GM19438 (cell line): ENCODE results near the gene ASB6.

Source experiments
- ATAC-seq: cut with Tn5 transposase; IDR thresholded peaks from one replicate; pipeline ENCODE4 v1.9.1; 2021; ENCODE audit warnings: low read depth; ENCODE audit not compliant: unreplicated experiment

The ASB6 gene, protein sequence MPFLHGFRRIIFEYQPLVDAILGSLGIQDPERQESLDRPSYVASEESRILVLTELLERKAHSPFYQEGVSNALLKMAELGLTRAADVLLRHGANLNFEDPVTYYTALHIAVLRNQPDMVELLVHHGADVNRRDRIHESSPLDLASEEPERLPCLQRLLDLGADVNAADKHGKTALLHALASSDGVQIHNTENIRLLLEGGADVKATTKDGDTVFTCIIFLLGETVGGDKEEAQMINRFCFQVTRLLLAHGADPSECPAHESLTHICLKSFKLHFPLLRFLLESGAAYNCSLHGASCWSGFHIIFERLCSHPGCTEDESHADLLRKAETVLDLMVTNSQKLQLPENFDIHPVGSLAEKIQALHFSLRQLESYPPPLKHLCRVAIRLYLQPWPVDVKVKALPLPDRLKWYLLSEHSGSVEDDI

DNA sequence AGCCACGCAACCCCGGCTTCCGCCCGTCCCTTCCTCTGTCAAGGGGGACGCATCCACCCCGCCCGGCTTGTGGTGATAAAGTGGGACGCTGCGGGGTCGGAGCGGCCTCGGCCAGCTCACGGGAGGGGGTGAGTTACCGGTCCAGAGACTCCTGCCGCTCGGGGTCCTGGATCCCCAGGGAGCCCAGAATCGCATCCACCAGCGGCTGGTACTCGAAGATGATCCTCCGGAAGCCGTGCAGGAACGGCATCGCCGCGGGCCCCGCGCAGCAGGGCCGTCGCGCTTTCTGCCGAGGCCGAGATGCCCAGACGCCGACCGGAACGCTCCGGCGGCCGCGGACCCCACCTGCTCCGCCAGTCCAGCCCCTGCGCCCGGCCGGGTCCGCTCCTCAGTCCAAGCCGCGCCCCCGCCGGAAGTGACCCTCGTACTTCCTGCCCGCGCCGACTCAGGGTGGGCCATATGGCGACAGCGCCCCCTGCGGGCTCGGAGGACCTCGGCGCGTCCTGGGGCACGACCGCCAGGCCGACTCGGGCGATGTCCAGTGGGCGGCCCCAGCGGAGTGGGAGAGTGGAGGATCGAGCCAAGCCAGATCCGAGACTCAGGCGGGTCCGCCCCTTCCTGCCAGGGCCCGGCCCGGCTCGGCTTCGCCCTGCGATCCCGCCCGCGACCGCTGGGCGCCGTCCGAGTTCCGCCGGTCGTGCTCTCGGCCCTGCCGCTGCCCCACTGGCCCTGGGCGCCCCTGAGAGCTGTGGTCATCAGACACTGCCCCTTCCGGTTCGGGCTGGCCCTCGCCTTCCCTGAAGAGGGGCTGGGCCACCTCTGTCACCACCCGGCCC lies at the start of gene ASB6:
Gene ASB6 (minus strand): TSS at position 402 of the 836 bp plus-strand sequence. CDS start 152 bp downstream, at position 250.
- peak; percentile 84 for ATAC-seq

DNA sequence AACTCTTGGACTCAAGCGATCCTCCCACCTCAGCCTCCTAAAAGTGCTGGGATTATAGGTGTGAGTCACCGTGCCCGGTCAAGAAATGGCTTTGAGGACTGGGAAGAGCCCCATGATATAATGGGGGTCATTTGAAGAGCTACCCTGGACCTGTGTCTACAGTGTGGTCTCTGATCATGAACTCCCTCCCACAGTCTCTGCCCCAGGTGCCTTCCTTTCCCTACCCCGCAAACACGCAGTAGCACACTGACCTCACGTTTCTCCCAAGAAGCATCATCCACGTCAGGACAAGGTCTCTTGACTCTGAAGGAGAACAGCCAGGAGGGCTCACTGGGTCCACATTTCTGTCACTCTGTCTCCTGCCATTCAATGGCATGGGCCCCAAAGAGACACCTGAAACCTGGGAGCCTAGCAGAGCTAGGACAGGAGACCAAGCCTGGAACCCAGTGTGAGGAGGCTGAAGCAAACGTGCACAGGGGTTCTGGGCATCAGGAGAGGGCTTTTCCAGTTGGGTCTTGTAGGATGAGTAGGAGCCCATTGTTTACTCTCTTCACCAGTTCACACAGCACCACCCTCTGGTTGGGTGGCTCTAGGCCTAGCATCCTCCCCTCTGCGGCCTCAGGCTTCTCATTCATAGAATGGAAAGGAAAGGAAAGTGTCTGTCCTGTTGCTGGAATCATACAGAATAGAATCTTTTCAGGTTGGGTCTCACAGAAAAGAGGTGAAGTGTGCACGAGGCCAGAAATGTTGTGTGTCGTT lies 46.5 kb upstream of the ASB6 start:
- no peak for ATAC-seq

DNA sequence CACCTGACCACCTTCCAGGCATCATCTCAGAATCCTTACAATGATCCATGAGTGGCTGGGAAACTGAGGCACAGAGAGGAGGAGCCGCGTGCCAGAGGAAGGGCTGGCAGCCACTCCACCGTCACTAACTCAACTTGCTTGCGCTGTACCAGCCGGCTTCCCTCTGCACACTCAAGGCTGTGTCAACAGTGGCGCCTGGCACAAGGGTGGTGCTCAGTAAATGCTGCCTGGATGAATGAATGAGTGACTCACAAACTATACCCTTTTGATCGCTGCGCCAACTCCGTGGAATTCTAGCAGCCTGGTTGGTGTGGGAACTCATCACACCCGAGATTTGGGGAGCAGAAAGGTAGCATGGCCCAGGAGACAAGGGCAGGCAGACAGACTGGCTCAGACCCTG lies 45.4 kb upstream of the ASB6 start:
- ATAC-seq = no peak

DNA sequence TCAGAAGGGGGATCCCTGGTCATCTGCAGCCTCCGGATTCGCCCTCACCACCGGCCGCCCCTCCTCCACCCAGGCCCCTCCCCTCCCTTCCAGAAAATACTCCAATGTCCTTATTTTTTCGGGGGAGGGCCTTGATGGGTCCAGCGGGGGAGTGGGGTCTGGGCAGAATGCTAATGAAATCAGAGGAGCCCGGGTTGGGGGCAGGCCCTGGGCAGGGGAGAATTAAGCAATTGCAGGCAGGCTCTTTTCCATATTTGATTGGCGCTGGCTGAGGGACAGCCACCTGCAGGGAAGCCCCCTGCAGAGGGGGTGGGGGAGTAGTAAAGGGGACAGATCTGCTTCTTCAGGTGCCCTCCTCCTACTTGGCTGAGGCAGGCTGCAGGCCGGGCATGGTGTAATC lies 44.8 kb upstream of the ASB6 start:
- ATAC-seq = no peak

DNA sequence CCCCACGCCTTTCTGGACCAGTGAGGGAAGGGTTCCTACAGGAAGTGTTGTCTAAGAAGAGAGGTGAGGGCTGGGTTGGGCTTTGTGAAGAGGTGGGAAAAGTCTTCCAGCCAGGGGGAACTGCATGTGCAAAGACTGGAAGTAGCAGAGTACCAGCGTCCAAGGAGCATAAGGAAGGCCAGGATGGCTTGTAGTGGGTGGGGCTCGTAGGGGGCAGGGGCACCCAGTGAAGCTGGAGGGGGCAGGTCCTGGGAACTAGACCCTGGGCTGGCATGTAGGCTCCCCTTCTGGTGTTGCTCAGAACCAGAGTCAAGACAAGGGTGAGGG lies 43.9 kb upstream of the ASB6 start:
- no peak for ATAC-seq

DNA sequence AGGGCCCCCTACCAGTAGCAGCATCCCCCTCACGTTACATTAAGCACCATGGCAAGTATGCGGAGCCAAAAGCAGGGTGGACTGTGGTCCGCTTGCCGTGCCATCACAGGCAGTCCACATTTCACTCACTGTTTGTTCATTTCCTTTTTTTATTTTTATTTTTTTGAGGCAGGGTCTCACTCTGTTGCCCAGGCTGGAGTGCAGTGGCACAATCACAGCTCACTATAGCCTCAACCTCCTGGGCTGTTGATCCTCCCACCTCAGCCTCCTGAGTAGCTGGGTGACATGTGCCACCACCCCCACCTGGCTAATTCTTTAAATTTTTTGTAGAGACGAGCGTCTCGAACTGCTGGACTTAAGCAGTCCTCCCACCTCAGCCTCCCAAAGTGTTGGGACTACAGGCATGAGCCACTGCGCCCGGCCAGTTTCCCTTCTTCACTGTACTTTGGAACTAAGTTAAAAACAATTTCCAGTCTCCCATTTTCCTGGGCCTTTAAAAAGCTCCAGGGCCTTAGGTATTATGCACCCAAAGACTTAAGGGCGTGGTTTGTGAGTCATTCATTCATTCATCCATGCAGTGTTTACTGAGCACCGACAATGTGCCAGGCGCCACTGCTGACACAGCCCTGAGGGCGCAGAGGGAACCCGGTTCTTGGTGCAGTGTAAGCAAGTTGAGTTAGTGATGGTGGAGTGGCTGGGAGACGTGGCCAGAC lies 43.4 kb upstream of the ASB6 start:
- no peak for ATAC-seq

DNA sequence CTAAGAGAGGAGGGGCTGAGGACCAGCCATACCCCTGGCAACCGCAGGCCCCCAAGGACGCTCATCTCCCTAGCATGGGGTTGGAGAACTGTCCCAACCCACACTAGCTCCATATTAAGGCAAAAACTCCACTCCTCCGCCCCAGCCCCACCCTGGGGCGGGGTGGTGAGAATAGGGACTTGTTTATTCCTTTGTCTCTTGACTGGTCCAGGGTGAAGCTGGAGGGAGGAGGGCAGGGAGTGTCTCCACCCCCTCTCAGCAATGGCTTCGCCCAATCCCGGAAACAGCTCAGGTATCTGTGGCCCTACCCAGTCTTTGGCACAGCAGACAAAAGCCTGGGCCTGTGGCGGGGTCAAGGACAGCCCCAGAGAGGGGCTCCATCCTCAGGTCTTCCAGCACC lies 40.4 kb upstream of the ASB6 start:
- ATAC-seq = no peak

DNA sequence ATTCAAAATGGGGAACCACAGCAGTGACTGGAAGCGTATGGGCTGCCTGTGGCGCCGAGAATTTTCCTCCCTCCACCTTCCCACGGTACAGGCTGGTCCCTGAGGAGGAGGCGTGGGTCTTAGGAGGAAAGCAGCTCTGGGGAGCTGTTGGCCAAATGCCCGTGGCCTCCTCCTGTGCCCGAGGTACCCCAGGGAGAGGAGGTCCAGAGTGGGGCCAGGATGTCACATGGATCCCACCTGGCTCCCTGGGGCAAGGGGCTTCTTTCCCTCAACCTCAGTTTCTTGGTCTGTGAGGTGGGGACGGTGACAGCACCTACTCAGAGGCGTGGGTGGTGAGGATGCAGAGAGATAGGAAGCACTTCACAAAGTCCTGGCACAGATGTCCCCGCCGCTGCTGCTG lies 40.0 kb upstream of the ASB6 start:
- no peak for ATAC-seq

DNA sequence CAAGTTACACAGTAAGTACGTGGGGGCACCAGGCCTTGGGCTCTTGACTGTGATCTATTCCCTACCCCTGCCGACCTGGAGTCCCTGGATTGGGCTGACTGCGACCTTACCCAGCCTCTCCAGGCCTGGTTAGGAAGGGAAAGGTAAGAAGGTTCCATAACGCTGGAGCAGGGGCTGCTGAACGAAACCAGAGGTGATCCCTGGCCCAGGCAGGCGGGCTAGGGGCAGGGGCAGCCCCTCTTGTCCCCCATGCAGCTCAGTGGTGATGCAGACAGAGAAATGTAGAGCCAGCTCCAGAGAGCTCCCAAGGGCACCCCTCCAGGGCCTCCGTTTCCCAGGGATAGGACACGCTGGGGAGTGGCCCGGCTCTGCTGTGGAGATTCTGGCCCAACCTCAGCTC lies 37.6 kb upstream of the ASB6 start:
- no peak for ATAC-seq

DNA sequence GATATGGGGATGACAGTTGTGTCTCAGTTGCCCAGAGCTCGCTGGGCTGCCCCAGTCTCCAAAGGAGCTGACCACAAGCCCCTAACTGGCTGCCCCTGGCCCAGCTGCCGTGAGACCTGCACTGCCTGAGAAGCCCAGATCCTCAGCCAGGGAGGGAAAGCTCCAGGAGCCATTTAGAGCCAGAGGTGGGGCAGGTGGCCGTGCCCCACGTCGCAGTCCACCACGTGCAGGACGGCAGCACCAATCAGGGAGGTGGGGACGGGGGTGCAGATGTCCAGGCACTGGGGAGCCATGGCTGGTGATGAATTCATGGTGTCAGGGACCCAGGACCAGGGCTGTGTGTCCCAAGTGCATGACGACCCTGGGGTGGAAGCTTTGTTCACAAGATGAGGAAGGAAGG lies 36.9 kb upstream of the ASB6 start:
- no peak for ATAC-seq

DNA sequence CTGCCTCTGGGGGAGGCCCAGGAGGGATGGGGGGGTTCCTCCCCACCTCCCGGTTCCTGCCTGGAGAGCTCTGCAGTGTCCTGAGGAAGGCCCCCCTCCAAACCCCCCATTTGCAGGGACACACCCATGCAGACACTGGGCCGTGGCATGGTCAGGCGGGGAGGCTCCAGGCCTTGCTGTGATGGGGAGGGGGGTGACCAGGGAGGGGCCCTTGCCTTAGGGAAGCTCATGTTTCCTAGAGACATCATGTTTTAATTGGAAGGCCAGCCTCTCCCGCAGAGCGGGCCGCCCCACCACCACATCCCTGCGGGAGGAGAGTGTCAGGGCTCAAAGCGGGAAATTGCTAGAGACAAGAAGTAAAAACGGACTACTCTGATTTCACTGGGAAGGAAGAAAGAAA lies 35.5 kb upstream of the ASB6 start:
- ATAC-seq = no peak

DNA sequence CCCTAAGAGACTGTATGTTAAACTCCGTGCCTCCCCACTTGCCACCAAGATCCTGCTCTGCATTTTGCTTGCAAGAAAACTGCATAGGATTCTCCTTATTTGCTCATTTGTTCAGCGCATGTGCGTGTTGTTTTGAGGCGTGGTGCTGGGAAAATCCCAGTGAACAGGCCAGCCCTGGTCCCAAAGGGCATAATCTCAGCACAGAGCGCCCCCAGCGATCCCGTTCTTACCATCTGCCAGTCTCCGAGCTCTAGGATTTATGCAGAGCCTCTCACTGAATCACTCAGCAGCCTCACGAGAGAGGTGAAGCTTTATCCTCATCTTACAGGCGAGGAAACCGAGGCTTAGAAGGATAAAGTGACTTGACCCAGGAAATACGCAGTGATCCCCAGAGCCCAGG lies 35.0 kb upstream of the ASB6 start:
- no peak for ATAC-seq

DNA sequence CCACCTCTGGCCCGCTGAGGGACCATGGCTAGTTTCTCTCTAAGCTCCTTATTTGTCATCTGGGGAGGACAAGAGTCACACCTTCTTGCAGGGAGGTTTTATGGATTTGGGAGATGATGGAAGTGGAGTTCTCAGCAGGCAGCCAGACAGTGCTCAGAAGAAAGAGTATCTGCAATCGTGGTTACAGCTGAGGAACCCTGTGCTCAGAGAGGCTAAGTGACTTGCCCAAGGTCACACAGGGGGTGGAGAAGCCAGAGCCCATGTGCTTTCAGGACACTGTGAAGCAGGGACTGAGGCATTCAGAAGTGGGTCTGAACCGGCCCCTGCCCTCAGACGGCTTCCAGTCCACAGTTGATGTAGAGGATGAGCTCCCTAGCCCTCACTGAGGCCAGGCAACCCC lies 34.3 kb upstream of the ASB6 start:
- ATAC-seq = no peak

DNA sequence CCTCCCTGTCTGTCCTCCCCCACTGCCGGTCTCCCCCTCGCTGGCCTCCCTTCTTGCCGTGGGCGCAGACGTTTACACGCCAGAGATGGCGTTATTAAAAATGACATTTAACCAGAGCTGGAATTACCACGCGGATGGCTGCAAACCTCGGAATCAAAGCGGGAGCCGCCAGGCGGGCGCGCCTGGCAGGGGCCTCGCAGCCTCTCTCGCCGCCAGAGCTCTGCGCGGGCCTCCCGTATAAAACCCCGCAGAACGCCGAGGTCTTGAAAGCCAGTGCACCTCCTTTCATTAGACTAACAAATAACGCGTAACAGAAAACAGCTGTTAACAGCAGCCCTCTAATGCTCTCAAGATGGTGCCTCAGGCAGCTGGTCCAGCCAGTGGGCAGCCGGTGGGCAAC lies 33.7 kb upstream of the ASB6 start:
- no peak for ATAC-seq

DNA sequence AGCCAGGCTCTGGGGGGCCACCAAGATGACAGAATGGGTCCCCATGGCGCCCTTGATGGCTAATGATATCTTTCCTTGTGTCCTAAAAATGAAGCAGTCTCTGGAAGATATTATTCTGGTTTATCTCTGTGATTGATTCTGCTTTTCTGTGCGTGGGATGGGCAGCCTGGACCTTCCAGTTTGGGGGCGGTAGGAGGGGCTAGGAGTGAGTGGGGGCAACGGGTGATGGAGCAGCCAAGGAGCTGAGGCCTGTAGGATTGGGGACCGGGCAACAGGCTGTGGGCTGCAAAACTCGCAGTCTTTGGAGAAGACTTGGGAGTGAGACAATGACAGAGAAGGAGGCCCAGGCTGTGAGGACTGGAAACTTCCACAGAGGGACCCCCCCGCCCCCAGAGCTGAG lies 32.3 kb upstream of the ASB6 start:
- ATAC-seq = no peak

DNA sequence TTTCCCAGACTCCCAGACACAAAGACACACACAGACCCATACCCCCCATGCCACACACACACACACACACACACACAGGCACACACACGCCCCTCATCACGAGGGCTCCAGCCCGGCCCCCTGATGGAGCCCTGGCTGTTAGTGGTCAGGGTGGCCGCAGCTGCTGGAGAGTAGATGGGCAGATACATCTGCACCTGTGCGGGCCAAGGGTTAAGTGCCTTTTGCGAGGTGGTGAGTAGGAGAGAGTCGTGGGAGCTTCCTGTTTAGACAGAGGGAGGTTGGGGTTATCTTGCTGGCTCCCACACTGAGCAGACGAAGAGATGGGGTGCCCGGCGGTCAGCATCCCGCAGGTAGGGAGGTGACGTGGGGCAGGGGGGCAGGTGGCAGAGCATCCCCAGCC lies 31.7 kb upstream of the ASB6 start:
- no peak for ATAC-seq

DNA sequence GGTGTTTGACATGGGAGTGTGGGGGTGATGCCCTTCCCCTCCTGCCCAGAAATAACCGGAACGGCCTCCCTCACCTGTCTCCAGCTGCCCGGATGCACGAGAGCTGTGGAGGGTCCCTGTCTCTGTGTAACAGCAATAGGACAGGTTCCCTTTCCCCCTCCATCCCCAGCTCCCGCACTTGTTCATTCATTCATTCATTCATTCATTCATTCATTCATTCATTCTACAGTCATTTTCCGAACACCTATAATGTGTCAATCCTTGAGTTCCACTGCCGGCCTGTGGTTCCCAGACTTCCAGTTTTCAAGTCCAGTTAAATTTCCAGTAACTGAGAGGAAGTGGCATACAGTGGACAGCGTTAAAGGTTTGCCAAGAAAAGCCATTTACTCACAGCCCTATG lies 30.8 kb upstream of the ASB6 start:
- ATAC-seq = no peak

DNA sequence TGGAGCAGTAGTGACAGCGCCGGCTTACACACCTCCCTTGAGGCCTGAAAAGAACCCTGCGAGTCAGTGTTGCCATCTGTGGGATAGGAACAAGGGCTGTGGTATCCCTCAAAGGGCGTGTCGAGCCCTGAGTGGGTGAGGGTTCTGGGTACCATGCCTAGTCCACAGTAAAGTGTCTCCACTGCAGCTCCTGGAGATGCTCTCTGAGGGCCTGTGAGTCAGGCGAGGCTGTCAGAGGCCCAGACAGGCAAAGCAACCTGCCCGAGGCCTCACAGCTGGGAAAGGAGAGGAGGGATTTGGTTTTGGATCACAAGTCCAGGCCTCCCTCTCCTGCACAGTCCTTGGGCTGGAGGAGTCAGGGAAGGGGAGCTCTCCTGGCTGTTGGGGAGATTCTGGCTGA lies 29.6 kb upstream of the ASB6 start:
- ATAC-seq = no peak

DNA sequence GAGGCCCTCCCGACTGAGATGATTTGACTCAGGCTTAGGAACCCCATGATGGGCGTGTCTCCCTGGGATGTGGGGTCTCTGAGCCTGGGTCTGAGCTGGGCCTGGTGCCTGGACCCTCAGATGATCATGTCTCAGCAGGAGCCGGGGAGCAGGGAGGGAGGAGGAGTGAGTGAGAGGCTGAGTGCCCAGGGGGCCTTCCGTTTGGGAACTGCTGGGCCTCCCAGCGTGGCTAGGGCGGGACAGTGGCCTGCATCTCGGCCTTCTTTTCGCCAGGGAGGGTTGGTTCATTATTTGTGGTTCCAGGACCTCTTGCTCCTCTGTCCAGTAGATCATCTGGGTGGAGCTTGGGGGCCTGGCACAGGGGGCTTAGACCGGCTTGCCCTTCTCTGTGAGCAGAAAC lies 29.1 kb upstream of the ASB6 start:
- no peak for ATAC-seq

DNA sequence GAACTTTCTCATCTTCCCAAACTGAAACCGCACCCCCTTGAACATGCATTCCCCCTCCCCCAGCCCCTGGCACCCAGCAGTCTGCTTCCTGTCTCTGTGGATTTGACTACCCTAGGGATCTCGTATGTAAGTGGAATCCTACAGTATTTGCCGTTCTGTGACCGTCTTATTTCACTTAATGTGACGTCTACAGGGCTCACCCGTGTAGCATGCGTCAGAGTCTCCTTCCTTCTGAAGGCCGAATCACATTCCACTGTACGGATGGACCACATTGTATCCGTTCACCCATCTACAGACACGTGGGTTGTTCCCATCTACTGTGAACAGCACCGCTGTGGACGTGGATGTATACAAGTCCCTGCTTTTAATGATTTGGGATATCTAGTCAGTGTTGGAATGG lies 28.0 kb upstream of the ASB6 start:
- no peak for ATAC-seq
